Activated T-cell treated with anti-CD3 and anti-CD28 coated beads for 4 hours (primary cell): Measurements from ENCODE around the gene CDIP1.
"Not testable (repeated sequence)": the region's sequence is repeated elsewhere in the genome, so short reads cannot be mapped to it uniquely, and the experiment has no call there.

Experiments used
- DNase-seq: peaks from one replicate; pipeline ENCODE4 v3.0.0-alpha.2; 2020

Gene CDIP1

GRCh38 chr16:4538350-4539235 is at the start of gene CDIP1:
TSS of gene CDIP1 (minus strand) at chr16:4538773. CDS start at chr16:4514130, 24,643 bp downstream.
- peak; percentile 97 for DNase-seq

GRCh38 chr16:4586291-4586690 is 47.7 kb upstream of the CDIP1 start:
- no peak for DNase-seq

- DNase-seq: no peak
These were observed 45.3 kb upstream of the CDIP1 start for GRCh38 chr16:4583906-4584305.

- no peak for DNase-seq
These were observed 41.7 kb upstream of the CDIP1 start for GRCh38 chr16:4580250-4580649.

GRCh38 chr16:4578961-4579530 is 40.5 kb upstream of the CDIP1 start:
- no peak for DNase-seq

- no peak for DNase-seq
These were observed 37.4 kb upstream of the CDIP1 start for GRCh38 chr16:4576008-4576407.

GRCh38 chr16:4574919-4575705 is 36.5 kb upstream of the CDIP1 start:
- no peak for DNase-seq

- DNase-seq: not testable (repeated sequence)
These were observed 35.4 kb upstream of the CDIP1 start for GRCh38 chr16:4573926-4574325.

- no peak for DNase-seq
These were observed 34.1 kb upstream of the CDIP1 start for GRCh38 chr16:4572715-4573114.

- DNase-seq: no peak
These were observed 32.2 kb upstream of the CDIP1 start for GRCh38 chr16:4570688-4571321.

- no peak for DNase-seq
These were observed 31.5 kb upstream of the CDIP1 start for GRCh38 chr16:4570086-4570485.

- no peak for DNase-seq
These were observed 27.6 kb upstream of the CDIP1 start for GRCh38 chr16:4566144-4566543.

- DNase-seq: no peak
These were observed 26.2 kb upstream of the CDIP1 start for GRCh38 chr16:4564661-4565267.

GRCh38 chr16:4561596-4561995 is 23.0 kb upstream of the CDIP1 start:
- DNase-seq: no peak

GRCh38 chr16:4557973-4558372 is 19.4 kb upstream of the CDIP1 start:
- DNase-seq: no peak

- no peak for DNase-seq
These were observed 18.0 kb upstream of the CDIP1 start for GRCh38 chr16:4556580-4556979.

- no peak for DNase-seq
These were observed 17.5 kb upstream of the CDIP1 start, which contains the start of gene C16orf96 for GRCh38 chr16:4556112-4556511. TSS of gene C16orf96 (plus strand) at chr16:4556340. CDS start at chr16:4556490, 150 bp downstream.

- no peak for DNase-seq
These were observed 14.0 kb upstream of the CDIP1 start for GRCh38 chr16:4552541-4552940.

GRCh38 chr16:4550591-4550990 is 12.0 kb upstream of the CDIP1 start:
- DNase-seq: no peak

GRCh38 chr16:4548124-4548523 is 9.6 kb upstream of the CDIP1 start:
- no peak for DNase-seq

GRCh38 chr16:4544473-4544872 is 5.9 kb upstream of the CDIP1 start:
- no peak for DNase-seq

GRCh38 chr16:4539716-4540284 is 1.2 kb upstream of the CDIP1 start:
- no peak for DNase-seq
